ENCODE data around the gene KIF3A.

- TF ChIP-seq CTCF (IDR thresholded peaks at IDR 0.05): no peak
- no peak for TF ChIP-seq POLR2A (IDR thresholded peaks at IDR 0.05)
- no peak for TF ChIP-seq EP300 (IDR thresholded peaks at IDR 0.05)
Observed at GRCh38 chr5:132774406-132774805, 37.1 kb upstream of the KIF3A start.

Data from stomach (tissue), 4 donors.